Left hindlimb (tissue), 1 donor: Measurements from ENCODE around the gene DENND2A.
A peak's percentile ranks its signal among the peaks of the same experiment; 100 is the strongest.
"Not testable (repeated sequence)": the region's sequence is repeated elsewhere in the genome, so short reads cannot be mapped to it uniquely, and the experiment has no call there.

ENCODE experiments used
- DNase-seq: peaks from one replicate; pipeline ENCODE4 v3.0.0-alpha.2; 2018

The DENND2A gene

DNA sequence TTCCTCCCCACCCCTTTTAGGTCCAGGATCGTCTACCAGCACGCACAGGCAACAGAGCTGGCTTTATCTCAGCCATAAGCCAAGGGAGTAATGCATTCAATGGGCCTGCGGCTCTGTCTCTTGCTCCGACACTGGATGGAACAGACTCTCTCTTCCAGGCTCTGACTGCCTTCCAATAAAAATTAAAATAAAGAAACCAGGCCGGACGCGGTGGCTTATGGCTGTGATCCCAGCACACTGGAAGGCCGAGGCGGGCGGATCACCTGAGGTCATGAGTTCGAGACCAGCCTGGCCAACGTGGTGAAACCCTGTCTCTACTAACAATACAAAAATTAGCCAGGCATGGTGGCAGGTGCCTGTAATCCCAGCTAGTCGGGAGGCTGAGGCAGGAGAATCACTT lies 4.1 kb upstream of the DENND2A start:
- not testable (repeated sequence) for DNase-seq

DNA sequence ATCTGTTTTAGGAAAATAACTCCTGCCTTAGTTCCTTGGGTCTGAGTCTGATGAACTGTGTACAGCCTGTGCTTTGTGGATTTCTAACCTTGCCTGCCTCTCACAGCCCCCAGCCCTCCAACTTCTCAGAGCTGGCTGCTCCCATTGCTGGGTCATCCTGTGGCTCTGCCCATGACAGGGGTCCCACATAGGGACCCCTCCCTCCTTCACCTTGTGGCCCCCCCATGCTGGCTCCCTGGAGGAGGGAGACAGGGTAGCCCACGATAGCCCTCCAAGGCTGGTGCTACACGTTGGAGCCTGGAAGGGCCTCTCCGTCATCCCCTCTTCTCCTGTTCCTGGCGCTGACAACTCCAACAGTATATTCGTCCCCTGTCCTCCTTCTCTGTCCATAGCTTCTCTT lies 2.8 kb upstream of the DENND2A start:
- DNase-seq: no peak

DNA sequence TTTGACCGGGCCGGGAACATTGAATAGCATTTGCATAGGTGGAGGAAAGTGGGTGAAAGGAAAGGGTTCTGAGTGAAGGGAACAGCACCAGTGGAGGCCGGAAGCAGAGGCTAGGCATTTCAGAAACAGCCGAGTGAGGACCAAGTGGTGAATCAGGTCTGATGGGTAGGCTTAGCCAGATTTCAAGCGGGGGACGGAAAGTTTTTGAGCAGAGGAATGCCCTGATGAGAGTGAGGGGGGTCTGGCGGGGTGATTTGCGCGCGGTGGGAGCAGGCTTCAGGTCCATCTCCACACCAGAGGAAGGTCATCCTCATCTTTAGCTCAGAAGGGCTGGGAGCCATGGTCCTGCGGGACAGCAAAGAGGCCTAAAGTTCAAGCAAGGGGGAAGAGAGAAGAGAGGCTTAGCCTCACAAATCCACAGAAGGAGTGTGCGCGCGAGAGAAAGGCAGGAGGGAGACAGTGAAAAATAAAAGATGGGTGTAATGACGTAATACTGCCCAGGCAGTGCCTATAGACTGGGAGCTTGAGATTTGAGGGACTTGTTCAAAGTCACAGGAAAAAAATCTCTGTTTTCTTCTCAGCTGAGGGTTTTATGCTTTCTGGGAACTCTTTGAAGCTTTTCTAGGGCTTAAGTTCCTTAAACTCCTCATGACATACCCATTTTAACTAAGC lies 1.0 kb upstream of the DENND2A start:
- DNase-seq: no peak

DNA sequence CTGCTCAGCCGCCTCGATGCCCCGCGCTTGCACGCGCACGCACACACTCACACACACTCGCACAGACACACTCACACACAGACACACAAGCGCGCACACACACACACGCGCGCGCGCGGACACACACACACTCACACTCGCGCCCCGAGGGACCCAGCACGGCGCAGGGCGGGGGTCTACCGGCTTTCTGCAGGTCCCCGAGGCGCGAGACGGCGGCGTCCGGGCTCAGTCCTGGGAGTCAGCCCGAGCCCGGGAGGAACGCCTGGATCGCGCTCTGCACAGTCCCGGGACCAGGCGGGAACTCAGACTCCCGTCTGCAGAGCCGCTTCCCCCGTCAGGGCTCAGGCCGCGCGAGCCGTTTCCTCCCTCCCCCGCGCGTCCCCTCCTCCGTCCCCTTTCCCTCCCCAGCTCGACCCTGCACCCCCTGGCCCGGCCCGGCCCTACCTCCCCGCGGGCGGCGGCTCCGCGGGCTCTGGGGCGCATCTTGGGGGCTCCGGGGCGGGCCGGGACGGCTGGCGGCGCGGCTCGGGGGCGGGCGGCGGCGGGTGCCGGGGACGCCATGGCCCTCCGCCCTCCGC lies 464 bp downstream of the DENND2A start:
- peak; percentile 72 for DNase-seq

DNA sequence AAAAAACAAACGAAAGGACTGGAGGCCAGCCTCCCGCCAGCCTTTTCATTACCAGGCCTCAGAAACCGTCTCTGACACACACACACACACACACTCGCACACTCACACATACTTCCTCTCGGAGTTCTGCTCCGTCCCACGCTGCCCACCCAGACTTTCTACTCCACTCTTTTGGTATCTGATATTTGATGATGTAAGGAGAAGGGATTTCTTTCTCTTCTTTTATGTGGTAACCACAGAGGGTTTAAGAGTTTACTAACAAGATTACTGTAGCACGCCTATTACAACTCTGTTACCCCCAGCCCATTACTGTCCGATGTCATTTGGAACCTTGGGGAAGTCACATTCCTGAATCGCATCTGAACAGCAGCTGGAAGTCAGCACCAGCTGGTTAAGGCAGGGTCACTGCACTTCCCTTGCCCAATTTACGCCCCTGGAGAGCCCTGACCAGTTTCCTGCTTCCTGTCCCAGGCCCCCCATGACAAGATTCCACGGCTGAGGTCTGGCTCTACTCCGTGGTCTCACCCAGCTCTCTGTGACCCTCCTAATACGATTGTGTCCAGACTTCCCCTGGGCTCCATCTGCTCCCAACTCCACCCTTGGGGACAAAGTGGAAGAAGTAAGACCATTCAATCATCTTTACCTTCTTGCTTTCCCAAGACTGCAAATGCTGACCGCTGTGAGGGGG lies 1.1 kb downstream of the DENND2A start:
- DNase-seq: peak; percentile 77

DNA sequence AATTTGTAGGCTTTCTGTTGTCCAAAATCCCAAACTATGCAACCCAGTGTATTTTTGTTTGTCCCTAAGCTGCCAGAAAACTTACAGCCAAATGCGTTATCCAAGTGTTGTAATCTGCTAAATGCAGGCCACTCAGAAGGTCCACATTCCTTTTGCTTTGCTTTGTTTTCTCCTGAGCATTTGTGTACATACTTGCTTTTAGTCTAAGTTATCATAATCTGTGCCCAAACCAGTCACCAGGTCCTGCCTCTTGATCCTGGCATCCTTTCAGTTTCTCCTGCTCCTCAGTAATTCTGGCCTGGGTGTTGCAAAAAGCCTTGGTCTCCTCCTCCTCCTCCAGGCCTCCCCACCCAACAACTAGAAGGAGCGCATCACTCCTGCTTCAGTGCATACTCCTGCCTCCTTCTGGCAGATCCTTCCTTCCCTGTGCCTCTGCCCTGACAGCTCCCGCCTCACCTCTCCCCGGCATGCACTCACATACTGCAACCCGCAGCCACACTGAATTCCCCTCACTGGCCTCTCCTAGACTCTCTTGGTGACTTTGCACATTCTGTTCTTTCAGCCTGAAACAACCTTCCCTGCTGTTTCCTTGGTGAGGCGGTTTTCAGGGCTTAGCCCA lies 2.3 kb downstream of the DENND2A start:
- DNase-seq: peak; percentile 65

DNA sequence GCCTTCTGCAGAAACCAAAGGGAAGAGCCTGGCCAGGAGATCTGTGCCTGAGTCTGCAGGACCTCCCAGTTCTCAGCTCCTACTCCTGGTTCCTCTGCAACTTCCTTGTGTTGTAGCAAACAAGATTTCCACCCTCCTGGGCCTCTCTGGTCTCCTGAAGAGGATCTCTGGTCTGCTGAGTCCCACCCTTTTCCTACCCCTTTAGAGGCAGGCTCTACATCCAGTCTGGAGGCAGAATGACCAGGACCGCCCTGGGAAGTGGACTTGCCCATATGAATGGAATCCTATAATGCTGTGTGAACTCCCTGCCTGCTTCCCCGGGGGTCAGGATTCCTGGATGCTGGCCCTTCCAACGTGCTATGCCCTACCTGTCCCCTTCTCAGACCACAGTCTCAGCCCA lies 3.2 kb downstream of the DENND2A start:
- DNase-seq: no peak

DNA sequence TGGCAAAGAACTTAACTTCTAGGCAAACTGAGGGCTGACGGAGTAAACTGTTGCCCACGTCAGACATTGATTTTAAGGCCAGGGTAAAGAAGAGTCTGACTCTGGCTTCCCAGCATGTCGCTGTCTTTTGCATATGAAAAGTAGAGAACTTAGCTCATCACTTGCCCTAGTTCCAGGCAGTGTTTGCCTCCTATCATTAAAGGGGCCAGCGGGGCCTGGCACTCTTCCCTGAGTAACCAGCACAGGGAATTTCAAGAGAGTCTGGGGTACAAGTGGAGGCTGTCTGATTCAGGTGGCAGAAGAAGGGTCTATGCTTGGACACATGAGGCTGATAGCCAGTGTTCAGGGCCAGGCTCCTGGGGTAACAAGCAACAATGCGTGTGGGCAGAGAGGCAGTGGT lies 4.8 kb downstream of the DENND2A start:
- DNase-seq: no peak

DNA sequence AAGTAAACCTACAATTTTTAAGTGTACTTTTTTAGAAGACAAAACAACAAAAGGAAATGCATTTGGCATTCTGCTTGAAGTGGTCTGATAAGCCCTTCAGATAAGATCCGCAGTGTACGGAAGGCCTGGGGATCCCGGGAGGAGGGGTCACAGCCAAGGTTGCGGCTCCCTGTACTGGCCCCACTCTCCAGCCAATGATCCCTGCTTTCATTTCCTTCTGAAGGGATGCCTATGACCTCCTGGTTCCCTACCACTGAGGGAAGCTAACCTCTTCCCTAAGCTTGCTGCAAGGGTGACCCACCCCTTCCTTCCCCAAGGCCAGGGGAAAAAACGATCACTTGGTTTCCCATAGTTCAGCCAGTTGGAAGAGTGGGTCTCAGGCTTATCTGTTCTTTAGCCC lies 5.3 kb downstream of the DENND2A start:
- no peak for DNase-seq

DNA sequence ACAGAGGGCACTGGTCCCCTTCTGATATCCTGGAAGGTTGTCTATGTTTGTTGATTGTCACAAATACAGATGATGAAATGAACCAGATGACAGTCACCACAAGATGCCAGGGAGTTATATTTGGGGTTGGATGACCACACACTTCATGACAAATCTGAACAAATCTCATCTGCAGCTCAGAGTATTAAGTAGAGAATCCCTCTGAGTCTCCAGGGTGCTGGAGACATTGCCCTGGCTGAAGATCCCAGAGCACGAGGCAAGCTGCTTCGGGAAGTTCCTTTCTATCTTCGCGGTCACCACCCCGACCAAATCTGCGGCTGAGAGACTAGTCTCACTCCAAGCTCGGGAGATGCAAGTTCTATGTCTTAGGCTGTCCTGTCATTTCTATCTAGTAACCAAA lies 9.0 kb downstream of the DENND2A start:
- DNase-seq: no peak

DNA sequence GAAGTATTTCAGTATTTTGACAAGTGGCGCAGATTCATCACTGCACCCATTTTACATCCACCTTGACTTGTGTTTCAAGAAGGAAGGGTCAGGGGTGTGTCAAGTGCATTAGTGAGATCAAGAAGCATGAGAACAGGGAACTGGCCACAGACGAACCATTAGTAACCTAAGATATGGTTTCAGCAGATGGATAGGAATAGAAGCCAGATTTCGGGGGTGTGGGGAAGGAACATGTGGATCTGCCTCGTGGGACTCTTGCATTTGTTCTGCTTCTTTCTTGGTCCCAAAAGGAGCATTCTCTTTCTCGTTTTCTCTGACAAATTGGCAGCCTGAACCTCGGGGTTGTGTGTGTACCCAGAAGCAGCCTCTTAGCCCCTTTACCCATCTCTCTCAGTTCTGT lies 9.6 kb downstream of the DENND2A start:
- no peak for DNase-seq

DNA sequence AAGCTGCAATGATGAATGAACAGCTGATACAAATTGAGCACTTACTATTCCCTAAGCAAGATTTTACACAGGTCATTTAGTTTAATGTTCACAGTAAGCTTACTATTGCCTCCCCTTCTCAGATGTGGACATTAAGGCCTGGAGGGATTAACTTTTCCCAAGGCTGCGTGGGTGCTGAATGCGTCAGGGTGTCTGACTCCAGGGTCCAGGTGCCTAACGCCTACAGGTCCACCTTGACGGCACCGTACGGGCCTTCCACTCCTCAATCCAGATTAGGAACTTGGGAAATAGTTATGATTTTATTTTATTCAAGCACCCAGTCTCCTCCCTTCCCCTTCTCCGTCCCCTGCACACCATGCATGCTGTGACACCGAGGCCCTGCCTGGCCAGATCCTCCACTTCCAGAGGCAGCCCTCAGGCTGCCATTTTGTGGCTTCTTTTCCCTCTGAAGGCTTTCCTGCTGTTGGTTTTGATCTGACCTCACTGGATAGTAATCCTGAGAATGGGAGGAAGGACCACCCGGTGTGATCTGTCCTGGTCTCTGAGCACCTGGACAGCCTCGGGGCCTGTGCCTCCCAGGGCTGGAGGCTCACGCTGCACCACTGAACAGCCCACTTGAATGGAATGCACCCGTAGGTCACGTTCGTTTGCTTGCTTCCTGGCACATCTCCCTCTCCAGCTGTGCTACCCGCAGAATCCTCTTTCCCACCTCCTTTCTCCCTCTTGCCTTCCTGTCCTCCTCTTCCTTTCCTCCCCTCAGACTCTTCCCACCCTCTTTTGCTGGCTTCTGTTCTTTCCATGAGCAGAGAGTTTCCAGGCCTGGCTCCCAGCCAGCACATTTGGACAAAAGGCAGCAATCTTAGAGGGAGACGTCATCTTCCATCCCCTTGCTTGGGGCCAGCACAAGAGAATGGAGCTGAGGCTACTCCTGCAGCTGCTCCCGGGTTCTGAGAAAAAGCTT lies 14.4 kb downstream of the DENND2A start:
- peak; percentile 97 for DNase-seq

DNA sequence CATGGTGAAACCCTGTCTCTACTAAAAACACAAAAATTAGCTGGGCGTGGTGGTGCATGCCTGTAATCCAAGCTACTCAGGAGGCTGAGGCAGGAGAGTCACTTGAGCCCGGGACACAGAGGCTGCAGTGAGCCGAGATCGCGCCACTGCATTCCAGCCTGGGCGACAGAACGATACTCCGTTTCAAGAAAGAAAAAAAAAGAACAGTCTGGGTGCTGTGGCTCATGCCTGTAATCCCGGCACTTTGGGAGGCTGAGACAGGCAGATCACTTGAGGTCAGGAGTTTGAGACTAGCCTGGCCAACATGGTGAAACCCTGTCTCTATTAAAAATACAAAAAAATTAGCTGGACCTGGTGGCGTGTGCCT lies 15.4 kb downstream of the DENND2A start:
- not testable (repeated sequence) for DNase-seq

DNA sequence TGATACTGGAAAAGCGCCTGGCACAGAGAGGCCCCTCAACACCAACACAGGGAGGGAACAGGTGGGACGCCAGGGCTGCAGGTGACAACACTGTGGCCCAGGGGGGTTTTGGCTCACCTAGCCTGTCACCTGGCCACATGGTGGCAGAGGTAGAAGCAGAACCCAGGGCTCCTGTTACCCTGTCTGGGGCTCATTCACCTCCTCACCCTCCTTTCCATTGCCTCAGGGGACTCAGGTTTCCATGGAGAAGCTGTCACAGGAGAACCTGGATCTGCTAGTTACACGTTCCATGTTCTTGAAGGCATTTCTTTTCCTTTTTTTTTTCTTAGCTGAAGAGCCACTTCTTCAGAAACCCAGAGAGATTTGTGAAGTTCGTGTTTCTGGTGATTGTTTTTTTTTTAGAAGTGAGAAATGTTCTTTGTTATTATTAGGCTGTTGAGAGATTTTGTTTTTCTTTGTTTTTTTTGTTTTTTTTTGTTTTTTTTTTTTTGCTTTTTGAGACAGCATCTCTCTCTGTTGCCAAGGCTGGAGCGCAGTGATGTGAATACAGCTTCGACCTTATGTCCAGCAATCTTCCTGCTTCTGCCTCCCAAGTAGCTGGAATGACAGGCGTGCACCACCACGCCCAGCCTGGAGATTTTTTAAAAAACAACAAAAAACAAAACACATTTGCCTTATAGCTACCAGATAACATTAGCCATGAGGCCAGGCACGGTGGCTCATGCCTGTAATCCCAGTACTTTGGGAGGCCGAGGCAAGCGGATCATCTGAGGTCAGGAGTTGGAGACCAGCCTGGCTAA lies 16.0 kb downstream of the DENND2A start:
- DNase-seq: no peak

DNA sequence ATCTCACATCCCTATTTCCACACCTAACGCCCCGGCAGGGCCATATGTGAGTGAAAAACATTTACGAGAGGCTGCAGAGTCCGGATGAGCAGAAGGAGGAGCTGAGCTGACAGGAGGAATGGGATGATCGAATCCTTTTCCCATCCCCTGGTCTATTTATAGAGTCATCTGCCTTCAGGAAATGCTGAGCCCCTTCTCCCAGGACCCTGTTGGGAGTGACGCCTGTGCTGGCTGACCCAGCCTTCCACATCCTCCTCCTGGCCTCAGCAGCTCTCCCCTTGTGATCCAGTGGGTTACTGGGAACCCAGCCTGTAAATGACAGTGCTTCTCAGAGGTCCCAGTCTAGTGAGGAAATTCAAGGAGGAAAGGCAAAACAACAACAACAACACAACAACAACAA lies 16.6 kb downstream of the DENND2A start:
- peak; percentile 84 for DNase-seq

DNA sequence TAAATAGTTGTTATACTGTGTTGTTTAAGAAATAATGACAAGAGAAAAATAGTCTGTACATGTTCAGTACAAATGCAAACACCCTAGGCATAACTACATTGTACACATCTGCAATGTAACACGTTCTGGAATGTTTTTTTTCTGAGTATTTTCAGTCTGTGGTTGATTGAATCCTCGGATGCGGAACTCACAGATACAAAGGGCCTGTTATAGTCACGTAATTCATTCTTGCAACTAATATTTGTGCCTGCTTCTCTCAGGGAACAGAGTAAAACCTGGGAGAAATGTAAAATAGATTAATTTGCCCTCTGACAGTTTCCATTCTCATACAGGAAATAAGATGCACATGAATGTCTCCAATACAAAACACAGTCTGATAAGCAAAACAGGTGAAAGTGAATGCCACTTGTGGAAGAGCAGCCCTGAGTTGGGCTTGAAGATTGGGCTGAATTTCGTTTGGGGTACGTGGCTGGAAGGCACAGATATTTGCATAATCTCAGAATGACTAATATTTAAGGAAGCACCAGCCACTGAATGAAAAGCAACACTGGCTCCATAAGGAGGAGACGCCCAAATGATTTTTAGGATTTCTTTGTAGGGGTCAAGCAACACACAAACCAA lies 19.1 kb downstream of the DENND2A start:
- DNase-seq: no peak

DNA sequence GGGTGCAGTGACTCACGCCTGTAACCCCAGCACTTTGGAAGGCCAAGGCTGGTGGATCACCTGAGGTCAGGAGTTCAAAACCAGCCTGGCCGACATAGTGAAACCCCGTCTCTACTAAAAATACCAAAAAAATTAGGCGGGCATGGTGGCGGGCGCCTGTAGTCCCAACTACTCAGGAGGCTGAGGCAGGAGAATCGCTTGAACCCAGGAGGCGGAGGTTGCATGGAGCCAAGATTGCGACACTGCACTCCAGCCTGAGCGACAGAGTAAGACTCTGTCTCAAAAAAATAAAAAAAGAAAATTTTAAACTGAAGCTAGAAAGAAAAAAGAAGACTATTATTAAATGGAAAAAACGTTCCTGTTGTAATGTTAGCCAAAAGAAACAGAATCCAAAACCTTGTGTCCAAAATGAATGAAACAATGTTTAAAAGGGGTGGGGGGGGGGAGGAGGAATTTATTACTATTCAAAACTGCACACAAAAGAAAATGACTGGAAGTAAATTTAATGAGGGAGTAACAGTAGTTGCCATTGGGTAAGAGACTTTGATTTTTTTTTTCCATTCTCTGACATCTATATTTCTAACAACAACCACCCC lies 20.6 kb downstream of the DENND2A start:
- not testable (repeated sequence) for DNase-seq

DNA sequence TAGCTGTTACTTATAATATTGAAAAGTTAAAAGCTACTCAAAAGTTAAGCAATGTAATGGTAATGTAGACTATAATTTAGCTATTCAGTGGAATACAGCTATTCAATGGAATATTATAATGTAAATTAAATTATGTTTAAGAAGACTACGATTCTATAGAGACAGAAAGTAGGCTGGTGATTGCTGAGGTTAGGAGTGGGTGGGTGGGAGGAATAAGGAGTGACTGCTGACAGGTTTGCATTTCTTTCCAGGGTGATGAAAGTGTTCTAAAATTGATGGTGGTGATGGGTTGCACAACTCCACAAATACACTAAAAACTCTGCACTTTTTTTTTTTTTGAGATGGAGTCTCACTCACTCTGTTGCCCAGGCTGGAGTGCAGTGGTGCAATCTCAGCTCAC lies 21.4 kb downstream of the DENND2A start:
- no peak for DNase-seq

DNA sequence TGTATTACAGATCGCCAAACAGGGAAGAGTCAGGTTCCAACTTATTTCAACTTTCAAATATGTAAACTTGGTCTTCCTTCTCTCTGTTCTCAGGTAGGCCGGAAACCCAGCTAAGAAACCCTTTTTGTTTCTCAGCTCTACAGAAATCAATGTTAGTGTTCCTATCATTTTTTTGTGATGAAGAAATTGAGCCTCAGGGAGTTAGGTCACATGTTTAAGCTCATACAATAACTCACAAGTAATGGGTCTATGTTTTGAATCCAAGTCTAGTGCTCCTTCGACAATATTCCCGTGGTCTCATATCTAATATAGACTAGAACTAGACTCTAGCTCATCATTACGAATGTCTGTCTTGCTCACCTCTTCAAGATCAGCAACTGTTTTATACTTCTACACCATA lies 22.3 kb downstream of the DENND2A start:
- no peak for DNase-seq

DNA sequence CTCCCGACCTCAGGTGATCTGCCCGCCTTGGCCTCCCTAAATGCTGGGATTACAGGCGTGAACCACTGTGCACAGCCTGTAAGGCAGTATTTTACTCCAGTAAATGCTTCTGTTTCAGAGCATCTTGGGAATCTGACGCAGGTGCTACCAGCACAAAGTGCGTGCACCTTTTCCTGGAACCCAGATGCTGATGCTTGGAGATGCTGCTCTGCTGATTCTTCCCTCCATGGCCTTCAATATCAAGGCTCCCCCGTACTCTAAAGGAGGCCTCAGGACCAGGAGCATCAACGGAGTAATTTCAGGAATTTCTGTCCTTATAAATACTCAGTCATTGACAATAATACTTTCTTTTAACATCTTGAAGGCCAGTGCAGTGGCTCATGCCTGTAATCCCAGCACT lies 23.5 kb downstream of the DENND2A start:
- DNase-seq: no peak

DNA sequence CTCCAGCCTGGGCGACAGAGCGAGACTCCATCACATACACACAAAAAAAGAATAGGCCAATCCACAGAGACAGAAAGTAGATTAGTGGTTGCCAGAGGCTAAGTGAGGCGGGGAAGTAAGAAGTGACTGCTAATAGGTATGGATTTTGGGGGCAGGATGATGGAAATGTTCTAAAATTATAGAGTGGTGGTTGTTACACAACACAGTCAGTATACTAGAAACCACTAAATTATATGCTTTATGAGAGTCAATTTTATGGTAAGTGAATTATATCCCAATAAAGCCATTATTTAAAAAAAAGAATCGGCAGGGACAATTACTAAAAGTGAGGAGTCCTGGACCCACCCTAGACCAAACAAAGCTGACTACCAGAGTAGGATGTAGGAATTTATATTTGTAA lies 24.3 kb downstream of the DENND2A start:
- no peak for DNase-seq
